ENCODE results near the gene NACC2. TPM values are rescaled to one million over a fixed set of nuclear protein-coding genes. Genes with fewer than 3 reads are reported as not detected.
A peak's percentile ranks its signal among the peaks of the same experiment; 100 is the strongest.
"Not testable (repeated sequence)": the region's sequence is repeated elsewhere in the genome, so short reads cannot be mapped to it uniquely, and the experiment has no call there.

NACC2 gene
- total RNA-seq, 2 donors from 2014 or later: 73.5 to 77.7 TPM

- intact Hi-C loops (cut with DNase I): no loop called here
- no peak for DNase-seq (ENCODE audit: low spot score)
Measured at GRCh38 chr9:136103651-136104487, 8.8 kb upstream of the NACC2 start.

DNA sequence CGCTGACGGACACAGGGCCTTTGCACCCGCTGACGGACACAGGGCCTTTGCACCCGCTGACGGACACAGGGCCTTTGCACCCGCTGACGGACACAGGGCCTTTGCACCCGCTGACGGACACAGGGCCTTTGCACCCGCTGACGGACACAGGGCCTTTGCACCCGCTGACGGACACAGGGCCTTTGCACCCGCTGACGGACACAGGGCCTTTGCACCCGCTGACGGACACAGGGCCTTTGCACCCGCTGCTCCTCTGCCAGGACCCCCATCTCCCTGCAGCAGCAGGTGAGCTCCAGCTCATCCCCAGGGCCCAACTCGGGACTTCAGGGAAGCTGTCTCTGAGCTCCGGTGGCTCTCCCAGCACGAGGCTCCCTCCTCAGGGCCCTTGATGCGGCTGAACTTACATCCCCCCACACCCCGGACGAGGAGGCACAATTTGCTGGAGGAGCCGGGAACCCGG, 6.6 kb upstream of the NACC2 start:
- intact Hi-C loops (cut with DNase I); DNase-seq (ENCODE audit: low spot score): not testable (repeated sequence)

DNA sequence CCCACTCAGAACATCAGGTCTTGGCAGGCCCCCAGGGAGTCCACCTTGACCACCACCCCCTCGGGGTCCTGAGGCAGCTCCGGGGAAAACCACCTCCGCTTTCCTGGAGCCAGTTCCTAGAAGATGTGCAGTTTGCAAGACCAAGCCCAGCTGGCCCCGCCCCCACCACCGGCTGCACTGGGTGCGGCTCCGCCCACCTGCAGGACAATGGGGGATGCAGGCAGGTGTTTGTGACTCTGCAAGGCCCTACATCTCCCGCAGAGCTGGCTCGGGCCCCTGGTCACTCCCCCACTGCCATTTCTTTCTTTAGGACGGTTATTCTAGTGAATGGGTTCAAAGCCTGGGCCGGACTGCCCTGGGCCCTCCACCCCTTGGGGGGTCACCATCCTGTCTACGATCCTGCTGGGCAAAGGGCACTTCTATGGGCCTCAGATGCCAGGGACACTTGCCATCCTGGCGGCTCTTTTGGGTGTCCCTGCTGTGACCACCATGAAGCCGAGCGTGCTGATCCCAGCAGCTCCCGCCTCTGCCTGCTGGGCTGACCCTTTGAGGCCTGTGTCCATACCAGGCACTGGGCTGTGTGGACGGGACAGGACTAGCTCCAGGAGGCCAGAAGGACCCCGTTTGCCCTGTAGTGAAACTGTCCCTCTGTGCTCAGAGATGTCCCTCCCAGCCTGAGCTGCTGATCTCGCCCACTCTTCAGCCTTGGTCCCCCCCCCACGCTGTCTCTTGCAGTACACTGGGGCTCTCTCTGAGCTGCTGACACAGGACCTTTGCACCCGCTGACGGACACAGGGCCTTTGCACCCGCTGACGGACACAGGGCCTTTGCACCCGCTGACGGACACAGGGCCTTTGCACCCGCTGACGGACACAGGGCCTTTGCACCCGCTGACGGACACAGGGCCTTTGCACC, 5.9 kb upstream of the NACC2 start:
- no peak for DNase-seq (ENCODE audit: low spot score)
- intact Hi-C loops (cut with DNase I): no loop called here

- intact Hi-C loops (cut with DNase I): no loop called here
- DNase-seq (ENCODE audit: low spot score): no peak
Measured at GRCh38 chr9:136099542-136099941, 4.5 kb upstream of the NACC2 start.

DNA sequence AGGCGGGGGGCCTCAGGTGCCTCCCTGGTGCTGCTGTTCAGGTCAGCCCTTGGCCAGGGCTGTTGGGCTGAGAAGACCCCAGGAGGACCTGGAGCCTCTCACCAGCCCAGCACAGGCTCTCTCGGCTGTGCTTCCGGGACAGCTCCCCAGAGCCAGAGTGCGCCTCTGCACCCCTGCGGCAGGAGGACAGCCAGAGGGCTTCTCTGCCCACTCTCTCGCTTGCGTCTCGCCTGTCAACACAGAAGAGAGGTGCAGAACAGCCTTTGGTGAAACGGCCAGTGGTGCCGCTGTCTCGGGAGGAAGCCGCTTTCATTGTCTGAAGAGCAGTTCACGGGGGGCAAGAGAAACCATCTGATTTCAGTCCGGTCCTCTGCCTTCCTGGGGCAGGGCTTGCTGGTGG, 3.8 kb upstream of the NACC2 start:
- DNase-seq (ENCODE audit: low spot score): no peak
- intact Hi-C loops (cut with DNase I): no loop called here

GRCh38 chr9:136098210-136098609, 3.1 kb upstream of the NACC2 start:
- intact Hi-C loops (cut with DNase I): no loop called here
- no peak for DNase-seq (ENCODE audit: low spot score)

GRCh38 chr9:136096505-136097001, 1.5 kb upstream of the NACC2 start:
- intact Hi-C loops (cut with DNase I): no loop called here
- DNase-seq (ENCODE audit: low spot score): no peak

DNA sequence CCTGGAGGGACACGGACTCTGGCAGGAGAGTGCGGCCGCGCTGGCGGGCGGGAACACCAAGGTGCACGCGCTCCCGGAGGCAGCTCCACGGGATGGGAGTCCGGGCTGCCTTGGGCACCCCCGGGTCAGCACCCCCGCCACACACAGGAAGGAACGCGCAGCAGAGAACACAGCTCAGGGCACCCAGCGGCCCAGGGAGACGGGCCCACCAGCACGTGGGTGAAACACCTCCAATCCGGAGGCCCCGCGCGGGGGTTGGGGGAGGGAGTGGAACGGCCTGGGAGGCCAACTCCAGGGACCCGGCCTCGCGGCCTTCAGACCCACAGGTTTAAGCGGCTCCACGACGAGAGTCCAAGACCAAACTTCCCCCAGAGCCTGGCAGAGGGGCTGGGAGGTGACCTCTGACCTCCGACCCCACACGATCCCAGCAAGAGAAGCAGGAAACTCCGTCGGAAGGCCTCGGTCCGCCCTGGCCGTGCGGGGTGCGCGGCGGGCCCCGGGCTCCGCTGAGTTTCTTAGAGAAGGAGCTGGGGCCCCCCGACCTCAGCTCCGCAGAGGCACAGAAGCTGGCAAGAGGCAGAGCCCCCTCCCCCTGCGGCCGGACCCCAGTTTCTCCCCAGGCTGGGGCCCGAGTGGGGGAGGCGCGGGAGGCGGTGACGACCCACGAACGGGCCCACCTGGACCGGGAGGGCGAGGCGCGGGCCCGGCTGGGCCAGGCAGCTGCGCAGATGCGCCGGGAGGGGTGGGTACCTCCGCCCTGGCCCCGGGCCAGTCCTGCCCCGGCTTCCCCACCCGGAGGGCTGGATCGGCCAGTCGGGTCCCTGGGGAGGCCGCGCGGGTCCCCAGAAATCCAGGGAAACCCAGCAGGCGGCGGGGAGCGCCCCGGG, 851 bp downstream of the NACC2 start:
- intact Hi-C loops (cut with DNase I): loop anchor here in 1 of 2 donors (5.0 kb wide), 1 partner anchor 908 kb away; no protein-coding TSS in a partner anchor
- DNase-seq (ENCODE audit: low spot score): peak; percentile 93

GRCh38 chr9:136093346-136093986, 1.6 kb downstream of the NACC2 start:
- no peak for DNase-seq (ENCODE audit: low spot score)
- intact Hi-C loops (cut with DNase I): loop anchor here in 1 of 2 donors (5.0 kb wide), 1 partner anchor 909 kb away; no protein-coding TSS in a partner anchor

- no peak for DNase-seq (ENCODE audit: low spot score)
- intact Hi-C loops (cut with DNase I): loop anchor here in 1 of 2 donors (5.0 kb wide), 1 partner anchor 910 kb away; no protein-coding TSS in a partner anchor
Measured at GRCh38 chr9:136092741-136093140, 2.3 kb downstream of the NACC2 start.

DNA sequence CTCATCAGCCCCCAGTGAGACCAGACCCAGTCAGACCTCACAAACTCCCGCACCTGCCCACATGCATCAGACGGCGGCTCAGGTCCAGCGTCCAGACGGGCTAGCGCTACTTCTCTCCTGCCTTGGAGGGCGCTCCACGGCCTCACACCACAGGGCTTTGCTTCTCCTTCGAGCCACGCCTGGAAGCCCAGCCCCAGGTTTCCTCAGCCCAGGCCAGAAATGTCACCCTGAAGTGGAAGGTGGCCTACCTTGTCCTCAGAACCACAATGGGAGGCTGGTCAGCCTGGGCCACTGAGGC, 2.8 kb downstream of the NACC2 start:
- DNase-seq (ENCODE audit: low spot score): no peak
- intact Hi-C loops (cut with DNase I): loop anchor here in 1 of 2 donors (5.0 kb wide), 1 partner anchor 910 kb away; no protein-coding TSS in a partner anchor

GRCh38 chr9:136091582-136092352, 3.3 kb downstream of the NACC2 start:
- DNase-seq (ENCODE audit: low spot score): no peak
- intact Hi-C loops (cut with DNase I): loop anchor here in 1 of 2 donors (5.0 kb wide), 1 partner anchor 911 kb away; no protein-coding TSS in a partner anchor

GRCh38 chr9:136090768-136091581, 4.1 kb downstream of the NACC2 start:
- DNase-seq (ENCODE audit: low spot score): no peak
- intact Hi-C loops (cut with DNase I): loop anchor here in 1 of 2 donors (5.0 kb wide), 1 partner anchor 911 kb away; no protein-coding TSS in a partner anchor

GRCh38 chr9:136090056-136090735, 4.9 kb downstream of the NACC2 start:
- no peak for DNase-seq (ENCODE audit: low spot score)
- intact Hi-C loops (cut with DNase I): loop anchor here in 1 of 2 donors (5.0 kb wide), 1 partner anchor 912 kb away; no protein-coding TSS in a partner anchor

- DNase-seq (ENCODE audit: low spot score): no peak
- intact Hi-C loops (cut with DNase I): loop anchor here in 1 of 2 donors (5.0 kb wide), 1 partner anchor 913 kb away; no protein-coding TSS in a partner anchor
Measured at GRCh38 chr9:136089697-136090045, 5.4 kb downstream of the NACC2 start.
